HG02610 (cell line): ENCODE data around the gene SPATA17.
A peak's percentile ranks its signal among the peaks of the same experiment; 100 is the strongest.

Experiments
- ATAC-seq: cut with Tn5 transposase; IDR thresholded peaks from one replicate; pipeline ENCODE4 v1.9.1; 2021; ENCODE audit warnings: mild to moderate bottlenecking, moderate library complexity; ENCODE audit not compliant: unreplicated experiment

Gene SPATA17

DNA sequence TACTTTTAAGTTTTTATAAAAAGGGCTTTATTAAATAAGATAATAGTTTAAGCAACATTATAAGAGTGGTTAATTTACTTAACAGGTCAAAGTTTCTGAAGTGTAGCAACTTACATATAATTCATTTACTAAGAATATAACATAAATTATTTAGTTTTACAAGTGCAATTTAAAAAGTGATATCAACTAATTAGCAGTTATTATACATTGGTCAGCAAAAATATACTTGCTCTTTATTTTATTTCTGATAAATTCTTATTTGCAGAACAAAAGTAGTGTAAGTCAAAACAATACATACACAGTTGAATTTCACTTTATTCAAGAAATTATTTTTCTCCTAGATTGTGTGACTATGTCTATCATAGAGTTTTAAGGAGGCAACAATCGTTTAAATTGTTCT lies 215.6 kb downstream of the SPATA17 start:
- ATAC-seq: no peak

DNA sequence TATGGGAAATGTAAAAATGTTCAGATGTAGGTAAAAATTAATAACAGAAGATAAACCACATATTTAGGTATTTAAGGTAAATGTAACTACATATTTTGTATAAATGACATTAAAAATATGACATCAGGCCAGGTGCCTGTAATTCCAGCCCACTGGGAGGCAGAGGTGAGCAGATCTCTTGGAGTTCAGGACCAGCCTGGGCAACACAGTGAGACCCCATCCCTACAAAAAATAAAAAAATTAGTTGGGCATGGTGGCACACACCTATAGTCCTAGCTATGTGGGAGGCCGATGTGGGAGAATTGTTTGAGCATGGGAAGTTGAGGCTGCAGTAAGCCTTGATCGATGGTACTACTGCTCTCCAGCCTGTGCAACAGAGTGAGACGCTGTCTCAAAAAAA lies 216.5 kb downstream of the SPATA17 start:
- ATAC-seq: no peak

DNA sequence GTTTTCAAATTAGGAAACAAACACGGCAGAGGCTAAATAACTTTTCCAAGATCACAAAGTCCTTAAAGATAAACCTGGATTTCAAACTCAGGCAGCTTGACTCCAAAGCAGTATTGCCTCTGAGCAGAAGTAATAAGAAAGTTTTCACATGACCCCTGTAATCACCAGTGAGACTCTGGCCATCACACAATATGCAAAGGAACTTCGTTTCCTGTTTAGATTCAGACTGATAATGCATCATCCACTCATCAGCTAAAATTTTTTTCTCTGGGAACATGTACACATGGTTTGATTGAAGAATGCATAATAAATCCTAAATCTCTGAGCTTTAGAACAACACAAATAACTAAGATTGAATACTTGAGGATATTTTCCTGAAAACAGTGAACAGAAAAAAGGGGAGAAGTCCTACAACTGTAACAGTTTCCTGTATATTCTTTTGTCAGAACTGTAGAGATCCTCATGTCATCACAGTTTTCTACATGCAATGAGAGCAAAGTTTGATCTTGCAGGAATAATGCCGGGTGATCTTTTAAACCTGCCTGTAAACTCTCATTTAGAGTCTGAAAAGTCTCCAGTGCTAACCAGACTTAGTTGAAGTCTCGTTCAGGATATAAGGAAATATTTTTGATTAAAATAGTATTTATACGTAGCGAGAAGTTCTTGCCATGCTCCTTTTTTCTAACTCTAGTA lies 225.3 kb downstream of the SPATA17 start:
- no peak for ATAC-seq

DNA sequence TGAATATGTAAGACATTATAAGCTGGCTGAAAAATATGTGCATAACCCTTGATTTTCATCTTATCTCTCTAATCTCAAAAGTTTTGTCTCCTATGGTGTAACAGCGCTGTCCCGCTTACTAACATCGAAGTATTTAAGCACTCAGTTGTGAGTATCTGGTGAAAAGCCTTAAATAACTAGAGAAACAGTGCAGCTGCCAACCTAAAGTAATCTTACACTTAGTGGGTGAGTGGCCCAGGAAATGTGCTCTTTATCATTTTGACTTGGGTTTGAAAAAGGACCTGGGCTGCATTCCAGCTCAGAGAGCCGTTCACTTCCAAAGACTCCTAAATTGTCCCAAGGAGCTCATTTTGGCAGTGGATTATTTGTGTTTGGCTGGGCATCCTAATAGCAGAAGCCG lies 225.9 kb downstream of the SPATA17 start:
- no peak for ATAC-seq

DNA sequence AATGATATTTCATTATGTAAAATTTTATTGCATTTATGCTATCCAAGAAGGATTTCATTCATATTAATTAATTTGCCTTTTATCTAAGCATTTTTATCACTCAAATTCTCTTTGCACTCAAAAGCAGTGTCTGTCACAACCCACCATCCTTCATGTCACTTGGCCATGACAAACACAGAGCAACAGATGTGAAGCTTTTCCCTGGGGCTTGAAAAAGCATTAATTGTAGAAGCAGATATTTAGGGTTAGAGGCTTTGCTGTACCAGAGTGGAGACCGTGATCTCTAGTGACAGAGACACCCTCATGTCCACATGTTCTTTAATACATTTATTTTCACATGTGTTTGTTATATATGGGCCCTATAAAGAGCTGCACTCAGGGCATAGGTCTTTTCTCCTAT lies 230.5 kb downstream of the SPATA17 start:
- no peak for ATAC-seq

DNA sequence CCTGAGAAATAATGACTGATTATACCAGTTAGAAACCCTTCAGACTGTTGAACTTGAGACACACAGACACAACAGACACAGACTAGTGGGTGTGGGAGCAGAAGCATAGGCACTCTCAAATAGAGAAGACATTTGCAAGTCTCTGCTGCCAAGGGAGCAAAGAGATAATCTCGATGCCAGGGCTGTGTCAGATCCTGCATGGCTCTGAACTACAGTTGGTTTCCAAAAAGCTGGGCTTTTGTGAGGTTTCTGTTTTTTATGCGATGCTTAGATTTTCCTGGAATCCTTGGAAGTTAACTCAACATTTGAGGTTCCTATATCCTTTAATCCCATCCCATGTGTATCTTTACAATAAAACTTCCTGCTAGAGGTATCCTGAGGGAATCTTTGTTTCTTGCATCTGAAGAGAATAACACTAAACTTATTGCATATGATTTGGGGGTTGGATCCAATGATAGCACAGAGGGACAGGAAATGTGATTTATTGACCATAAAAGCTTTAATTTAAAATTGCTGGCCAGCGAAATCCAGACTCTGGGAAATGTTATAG lies 236.4 kb downstream of the SPATA17 start:
- ATAC-seq: no peak

DNA sequence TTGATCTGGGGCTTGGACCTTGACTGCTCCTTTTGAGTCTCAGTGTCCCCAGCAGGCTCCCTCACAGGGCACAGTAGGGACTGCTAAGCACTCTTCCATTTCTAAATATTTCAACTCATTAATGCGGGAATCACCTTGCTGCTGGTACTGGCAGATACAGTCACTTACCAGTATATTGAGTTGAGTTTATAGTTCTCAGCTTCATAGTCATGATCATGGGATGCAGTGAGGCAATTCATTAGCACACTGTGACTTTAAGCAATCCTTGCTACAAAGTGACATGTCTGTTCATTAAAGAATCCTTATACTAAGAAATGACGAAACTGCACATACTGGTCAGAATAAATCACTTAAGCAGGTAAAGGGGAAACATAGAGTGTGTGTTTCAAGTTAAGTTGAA lies 240.8 kb downstream of the SPATA17 start:
- no peak for ATAC-seq

DNA sequence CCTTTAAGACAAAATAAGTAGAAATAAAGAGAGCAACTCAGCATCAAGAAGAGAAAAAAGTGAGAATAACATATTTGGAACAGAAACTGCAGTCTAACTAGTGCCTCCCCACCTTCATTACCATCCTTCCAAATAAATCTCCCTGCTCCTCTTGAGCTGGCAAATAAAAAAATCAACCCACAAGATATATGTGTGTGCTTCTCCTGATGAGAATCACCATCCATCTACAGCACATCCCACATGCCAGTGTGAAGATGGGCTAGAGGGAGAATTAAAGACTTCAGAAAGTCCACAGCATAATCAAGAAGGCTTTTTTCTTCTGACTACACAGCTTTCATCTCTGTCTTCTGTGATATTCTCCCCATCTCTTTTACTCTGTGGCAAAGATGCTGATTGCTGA lies 244.1 kb downstream of the SPATA17 start:
- ATAC-seq: no peak

DNA sequence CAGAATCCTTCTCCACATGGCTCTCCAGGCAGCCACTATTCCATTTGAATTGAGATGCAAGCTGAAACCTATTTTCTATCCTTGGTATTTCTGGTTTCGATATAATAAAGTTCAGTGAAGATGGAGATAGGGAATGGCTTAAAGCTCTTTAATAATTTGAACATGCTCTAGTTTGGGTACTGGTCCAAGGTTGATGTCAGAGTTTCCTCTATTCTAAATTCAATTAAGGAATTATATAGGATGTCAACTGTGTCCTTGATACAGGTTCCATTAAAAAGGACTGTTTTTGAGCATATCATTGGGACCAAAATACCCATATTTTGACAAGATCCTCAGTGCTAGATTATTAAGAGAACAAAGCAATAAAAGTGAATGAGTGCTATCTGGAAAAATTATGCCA lies 245.3 kb downstream of the SPATA17 start:
- ATAC-seq: no peak

DNA sequence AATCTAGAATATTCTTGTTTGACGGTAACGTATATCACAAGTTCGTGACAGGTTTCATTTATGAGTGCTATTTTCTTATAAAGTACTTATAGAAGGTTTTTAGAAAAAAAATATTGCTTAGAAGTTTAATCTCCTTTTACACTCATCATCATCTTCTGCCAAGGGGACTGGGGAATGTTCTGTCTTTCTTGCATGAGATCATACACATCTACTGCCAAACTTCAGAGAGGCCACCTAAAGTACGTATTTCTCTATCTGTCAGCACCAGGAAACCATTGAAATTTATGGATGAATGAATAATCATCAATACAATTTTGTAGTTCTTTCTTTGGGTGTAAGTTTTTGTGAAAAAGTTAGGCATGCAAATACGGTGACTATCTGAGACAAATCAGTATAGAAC lies 245.8 kb downstream of the SPATA17 start:
- no peak for ATAC-seq

DNA sequence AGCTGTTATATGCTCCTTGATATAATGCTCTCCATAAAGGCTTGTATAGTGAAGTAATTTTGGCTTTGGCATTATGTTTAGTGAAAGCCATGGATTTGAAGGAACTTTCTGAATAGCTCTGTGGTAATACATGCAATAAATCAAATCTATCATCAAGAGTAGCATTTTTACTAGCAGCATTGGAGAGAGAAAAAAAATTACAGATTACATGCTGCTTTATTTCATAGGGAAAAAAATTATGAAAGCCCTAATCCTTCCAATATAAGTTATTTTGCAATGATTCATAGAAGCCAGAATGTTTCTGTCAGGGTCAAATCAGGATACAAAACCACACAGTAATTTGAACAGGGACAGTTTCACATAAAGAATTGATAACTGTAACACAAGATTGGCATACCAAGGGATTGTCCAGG lies 250.0 kb downstream of the SPATA17 start:
- no peak for ATAC-seq

DNA sequence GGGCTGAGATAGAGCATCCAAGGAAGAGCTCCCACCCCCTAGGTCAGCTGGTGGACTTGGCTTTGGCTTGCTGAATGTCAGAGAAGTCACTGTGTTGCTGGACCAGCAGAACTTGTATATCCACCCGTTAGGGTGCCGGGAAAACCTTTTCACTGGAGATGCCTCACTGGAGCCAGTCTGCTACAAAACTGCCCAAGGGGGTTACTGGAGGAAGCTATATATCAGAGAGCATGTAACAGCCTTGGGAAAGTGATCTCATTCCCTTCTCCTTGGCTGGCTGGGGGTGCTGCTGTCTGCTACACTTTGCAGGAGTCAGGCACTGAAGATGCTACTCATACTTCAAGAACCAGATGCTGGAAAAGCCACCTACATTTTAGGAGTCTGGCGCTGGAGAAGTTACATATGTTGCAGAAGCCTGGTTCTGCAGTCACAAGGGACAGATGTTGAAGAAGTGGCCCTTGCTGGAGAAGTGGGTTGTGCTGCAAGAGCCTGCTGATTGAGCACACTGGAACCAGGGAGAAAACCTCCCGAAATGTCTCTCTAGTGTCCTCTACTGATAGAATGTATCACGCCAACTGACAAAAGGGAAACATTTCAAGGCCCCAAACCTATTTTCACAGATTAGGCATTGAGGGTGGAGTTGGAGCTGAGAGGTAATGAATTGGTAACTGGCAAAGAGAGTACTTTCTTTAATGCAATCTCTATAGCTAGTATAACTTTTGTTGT lies 250.6 kb downstream of the SPATA17 start:
- no peak for ATAC-seq

DNA sequence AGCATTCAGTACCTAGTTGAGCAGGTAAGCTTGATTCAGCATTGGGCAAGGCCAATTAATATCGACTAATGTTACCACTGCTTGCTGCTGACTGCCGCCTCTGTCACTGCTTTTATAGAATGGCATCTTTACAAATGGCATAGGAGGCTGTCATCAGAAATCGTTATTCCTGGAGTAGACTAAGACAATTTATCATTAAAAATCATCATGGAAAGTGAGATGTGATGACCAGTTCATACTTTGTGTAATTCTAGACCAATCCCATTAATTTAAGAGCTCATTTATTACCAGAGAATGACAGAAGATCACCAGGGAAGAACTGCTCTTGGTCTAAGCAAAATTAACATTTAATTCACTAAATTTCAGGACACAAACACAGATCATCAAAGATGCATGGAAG lies 254.0 kb downstream of the SPATA17 start:
- ATAC-seq: no peak

DNA sequence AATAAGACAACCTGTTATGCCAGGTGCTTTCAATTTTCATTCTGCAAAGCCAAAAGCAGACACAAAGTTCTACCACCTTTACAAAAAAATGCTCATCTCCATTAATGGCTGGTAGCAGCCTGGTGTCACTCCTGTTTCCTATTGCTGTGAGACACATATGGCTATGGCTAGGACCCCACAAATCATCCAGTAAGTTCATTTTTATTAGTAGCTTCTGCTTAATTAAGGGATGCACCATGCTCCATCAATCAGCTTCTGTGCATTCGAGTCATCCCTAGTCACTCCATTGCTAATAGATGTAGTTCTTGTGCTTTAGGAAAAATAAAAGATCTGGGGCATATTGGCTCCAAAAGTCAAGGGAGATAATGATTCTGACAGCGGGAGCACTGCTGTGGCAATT lies 257.2 kb downstream of the SPATA17 start:
- ATAC-seq: no peak

DNA sequence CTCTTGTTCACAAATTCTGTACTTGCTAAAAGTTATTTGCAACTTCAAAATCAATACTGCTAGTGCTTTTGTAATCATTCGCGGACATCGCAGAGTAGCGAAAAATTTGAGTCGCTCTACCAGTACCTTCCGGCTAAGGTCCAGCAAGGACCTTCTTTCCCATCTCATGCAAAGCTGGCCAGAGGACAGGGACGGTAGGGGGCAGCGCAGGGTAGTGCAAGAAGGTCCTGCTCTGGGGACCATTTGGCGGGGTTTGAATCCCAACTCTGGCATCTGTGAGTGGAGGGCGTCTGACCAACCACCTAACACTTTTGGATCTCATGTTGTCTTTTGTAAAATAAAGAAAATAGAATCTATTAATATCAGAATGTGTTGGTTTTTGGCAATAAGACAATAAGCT lies 258.3 kb downstream of the SPATA17 start:
- ATAC-seq: no peak

DNA sequence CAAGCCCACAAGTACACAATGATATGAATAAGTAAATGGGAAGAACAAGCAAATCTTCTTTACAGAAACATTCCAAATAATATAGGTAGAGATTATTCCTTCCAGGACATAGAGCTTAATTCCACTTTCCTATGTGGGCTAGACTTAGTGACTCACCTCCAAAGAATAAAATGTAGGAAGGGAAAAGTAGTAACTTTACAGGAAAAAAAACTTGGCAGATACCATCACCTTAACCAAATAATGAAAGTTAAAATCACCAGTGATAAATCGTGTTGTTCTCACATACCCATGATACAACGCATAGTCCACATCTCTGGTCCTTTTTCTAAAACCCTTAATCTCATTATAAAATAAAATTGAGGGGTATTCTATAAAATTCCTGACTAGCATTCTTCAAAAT lies 260.8 kb downstream of the SPATA17 start:
- no peak for ATAC-seq

DNA sequence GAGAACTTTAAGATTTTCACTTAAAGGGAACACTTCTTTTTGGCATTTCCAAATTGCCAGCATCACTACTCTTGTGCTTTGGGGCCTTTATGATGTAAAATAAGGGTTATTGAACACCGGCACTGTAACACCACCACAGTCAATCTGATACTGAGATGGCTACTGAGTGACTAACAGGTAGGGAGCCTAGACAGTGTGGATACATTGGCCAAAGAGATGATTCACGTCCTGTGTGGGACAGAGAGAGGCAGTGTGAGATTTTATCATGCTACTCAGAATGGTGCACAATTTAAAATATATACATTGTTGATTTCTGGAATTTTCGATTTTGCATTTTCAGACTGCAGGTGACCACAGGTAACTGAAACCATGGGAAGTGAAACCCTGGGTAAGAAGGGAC lies 261.6 kb downstream of the SPATA17 start:
- peak; percentile 75 for ATAC-seq

DNA sequence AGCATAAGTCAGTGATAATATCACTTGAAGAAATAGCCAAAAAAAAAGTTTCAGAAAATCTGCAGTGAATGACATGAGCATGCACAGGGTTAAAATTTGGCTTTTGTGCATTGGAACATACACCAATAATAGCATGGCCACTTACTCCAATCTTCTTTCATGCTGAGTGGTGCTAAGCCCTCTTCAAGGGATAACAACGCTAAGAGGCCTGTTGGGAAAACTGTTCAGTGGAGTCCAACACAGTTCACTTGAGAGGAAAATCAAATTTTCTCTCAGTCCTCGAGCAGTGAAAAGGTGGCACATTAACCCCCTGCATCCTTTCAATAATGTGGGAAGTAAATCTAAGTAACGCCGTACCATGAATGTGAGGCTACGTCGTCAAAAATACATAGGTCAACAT lies 264.7 kb downstream of the SPATA17 start:
- no peak for ATAC-seq

DNA sequence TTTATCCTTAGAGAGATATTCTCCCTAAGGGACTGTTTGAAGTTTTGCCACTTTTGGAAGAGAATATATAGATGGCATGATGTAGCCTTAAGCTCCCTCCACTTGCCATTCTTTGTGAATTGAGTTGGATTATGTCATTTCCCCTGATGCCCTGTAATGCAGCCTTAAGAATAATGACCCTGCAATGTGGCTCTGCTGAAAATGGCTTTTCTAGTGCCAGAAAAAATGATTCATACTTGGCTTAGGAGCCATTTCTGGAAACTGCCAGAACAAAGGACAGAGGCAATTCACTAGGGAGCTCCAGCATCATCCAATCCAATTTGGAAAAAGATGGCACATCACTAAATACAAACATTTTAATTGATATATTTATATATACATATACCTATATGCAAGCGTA lies 265.3 kb downstream of the SPATA17 start:
- no peak for ATAC-seq

DNA sequence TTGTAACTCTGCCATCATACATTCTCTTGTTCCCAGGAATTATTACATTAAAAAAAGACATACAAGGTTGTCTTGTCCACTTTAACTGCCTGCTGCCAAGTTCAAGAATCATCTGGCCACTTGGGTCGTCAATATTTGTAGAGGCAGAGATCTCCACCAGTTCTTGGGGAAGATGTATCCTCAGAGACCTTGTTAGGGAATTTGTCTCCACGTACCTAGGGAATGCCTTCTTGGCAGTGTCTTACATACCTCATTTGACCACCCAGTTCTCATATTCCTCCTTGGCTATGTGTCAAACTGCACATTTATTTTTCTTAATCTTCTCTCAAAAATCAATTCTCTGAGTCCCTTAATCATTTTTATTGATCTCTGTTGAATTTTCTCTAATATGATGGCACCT lies 266.0 kb downstream of the SPATA17 start:
- ATAC-seq: no peak

DNA sequence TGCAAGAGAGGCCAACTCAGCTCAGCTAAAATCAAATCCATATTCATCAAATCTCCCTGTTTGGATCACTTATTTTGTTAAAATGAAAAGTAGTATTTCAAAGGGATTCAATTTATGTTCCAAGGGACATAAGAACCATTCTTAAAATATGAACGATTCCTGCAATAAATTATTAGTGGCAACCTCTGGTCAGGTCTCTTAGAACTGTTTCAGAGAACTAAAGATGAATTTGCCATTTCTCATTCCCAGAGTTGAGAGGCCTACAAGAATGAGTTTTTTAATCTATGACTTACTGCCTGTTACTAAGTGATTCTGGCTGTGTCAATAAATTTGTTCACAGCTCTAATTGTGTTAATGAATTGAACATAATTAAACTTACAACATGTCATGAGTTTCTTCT lies 268.5 kb downstream of the SPATA17 start:
- ATAC-seq: no peak

DNA sequence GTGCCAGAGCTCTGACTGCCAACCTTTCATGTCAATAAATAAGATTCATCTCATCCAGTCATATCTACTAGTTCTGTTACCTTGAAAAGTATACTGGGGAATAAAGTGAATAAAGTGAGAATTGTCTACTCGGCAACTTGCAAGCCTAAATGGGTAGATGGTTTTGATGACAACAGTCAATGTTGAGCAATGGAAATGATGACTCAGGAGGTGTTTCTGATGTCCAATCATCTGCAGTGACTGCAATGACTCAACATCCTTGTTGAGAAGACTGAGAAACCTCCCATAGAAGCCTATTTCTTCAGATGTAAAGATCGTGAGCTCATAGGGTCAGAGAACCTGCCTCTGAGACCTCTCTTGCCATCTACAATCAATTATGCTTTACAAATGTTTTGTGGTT lies 276.4 kb downstream of the SPATA17 start:
- no peak for ATAC-seq

DNA sequence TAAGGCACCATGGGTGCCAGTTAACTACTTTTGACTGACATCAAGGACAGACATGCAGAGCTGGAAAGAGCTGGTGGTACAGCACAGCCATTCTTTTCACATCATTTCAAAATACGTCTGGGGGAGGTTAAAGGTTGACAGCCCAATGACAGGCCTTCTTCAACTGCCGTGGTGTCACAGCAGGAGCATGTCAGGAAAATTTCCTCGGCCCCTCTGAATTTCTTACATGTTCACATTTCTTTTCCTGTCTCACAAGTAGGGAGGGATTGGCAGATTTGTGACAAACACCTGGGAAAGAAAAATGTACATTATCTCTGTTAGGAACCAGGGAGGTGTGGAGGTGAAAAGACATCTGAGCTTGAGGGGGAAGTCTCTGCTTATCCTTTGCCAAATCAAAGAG lies 279.1 kb downstream of the SPATA17 start:
- ATAC-seq: no peak
